ENCODE results near the gene TIE1. TPM values are rescaled to one million over a fixed set of nuclear protein-coding genes. Genes with fewer than 3 reads are reported as not detected.

Gene TIE1
- total RNA-seq, 2 experiments from 2014 or later = 0.45 TPM; not detected in 1

DNA sequence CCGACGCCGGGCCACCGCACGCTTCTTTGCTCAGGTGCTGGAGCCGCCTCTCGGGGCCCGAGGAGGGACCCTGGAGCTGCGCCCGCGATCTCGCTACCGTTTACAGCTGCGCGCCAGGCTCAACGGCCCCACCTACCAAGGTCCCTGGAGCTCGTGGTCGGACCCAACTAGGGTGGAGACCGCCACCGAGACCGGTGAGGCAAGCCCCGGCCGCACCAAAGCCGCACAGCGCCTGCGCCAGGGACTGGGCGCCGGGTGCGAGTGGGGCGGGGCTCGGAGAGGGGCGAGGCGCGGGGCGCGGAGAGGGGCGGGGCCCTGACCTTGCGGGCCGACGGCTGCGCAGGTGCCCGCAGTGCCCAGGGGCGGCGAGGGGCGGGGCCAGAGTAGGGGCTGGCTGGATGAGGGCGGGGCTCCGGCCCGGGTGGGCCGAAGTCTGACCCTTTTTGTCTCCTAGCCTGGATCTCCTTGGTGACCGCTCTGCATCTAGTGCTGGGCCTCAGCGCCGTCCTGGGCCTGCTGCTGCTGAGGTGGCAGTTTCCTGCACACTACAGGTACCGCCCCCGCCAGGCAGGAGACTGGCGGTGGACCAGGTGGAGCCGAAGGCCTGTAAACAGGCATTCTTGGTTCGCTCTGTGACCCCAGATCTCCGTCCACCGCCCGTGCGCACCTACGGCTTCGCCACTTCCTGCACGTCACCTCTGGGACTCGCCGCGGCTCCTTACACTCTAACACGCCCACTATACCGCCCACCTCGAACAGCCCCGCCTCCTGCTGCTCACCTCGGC, 48.2 kb downstream of the TIE1 start:
- Mint-ChIP-seq H3K4me1 (peaks cover 10% of the 10 kb centered on the region), H3K27ac (peak overlapping the region; percentile 77), H3K9me3 (no peaks in the 10 kb centered on the region), H3K36me3 (ENCODE audit: low read depth) (no peaks in the 10 kb centered on the region), H3K27me3 (peaks cover 3% of the 10 kb centered on the region), H3K4me3 (peak overlapping the region; percentile 77)
- peak; percentile 73 for DNase-seq
- ChIA-PET POLR2A (interaction anchor here (0.6 to 1.0 kb wide), 2 partner anchors 10 to 106 kb away, joined by 3 to 4 read pairs; partner anchors contain the start of gene CDC20), CTCF (interaction anchor here (0.6 kb wide), 1 partner anchor 26 kb away, joined by 3 read pairs; no protein-coding TSS in a partner anchor)

DNA sequence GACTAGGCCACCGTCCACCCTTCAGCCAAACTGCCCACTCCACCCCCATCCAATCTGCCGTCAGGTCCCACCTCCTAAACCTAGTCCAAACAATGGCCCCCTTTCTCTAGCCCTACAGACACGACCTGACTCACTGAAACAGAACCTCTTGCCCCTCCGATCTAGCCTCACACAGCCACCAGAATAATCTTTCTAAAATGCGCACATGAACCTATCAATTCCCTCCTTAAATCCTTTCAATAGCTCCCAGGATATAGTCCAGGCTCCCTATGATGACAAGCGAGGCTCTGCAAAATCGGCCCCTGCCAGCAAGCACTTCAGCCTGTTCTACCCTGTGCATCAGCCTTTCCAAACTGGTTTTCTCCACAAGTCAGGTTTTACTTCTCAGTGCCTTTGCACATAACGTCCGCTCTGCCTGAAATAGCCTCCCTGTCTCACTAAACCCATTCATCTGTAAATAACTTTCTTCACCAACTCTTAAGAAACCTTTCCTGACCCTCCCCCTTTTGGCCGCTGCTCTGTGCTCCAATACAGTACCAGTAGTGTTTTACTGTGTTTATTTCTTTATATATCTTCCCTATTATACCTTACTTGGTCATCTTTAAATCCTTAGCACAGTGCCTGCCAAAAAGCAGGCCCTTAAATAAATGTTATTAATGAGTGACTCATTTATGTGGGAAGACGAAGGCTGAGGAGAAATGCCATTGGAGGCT, 49.0 kb downstream of the TIE1 start:
- ChIA-PET POLR2A (no interaction called here), CTCF (no interaction called here)
- Mint-ChIP-seq H3K4me3 (peak overlapping the region; percentile 77), H3K9me3 (no peaks in the 10 kb centered on the region), H3K27ac (peak overlapping the region; percentile 77), H3K36me3 (ENCODE audit: low read depth) (peaks cover 3% of the 10 kb centered on the region), H3K27me3 (peaks cover 3% of the 10 kb centered on the region), H3K4me1 (peaks cover 10% of the 10 kb centered on the region)
- no peak for DNase-seq

DNA sequence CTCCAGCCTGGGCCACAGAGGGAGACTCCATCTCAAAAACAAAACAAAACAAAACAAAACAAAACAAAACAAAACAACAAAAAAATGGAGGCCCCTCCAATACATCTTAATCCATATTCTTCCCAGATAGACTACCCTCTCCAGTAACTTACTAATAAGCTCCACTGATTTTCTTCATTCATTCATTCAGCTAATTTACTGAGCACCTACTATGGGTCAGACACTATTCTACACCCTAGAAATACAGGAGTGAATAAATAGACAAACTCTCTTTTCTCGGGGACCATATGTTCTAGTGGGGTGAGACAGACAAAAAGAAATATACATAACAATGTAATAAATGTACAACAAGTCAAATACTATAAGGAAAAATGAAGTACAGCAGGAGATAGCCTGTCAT, 50.2 kb downstream of the TIE1 start:
- POLR2A ChIA-PET = no interaction called here
- CTCF ChIA-PET = no interaction called here
- H3K4me1 Mint-ChIP-seq = peaks cover 8% of the 10 kb centered on the region
- no peak overlapping the region for H3K4me3 Mint-ChIP-seq
- H3K27ac Mint-ChIP-seq = no peak overlapping the region
- no peaks in the 10 kb centered on the region for H3K9me3 Mint-ChIP-seq
- DNase-seq = no peak
- peaks cover 3% of the 10 kb centered on the region for H3K27me3 Mint-ChIP-seq
- H3K36me3 Mint-ChIP-seq (ENCODE audit: low read depth) = peaks cover 6% of the 10 kb centered on the region

DNA sequence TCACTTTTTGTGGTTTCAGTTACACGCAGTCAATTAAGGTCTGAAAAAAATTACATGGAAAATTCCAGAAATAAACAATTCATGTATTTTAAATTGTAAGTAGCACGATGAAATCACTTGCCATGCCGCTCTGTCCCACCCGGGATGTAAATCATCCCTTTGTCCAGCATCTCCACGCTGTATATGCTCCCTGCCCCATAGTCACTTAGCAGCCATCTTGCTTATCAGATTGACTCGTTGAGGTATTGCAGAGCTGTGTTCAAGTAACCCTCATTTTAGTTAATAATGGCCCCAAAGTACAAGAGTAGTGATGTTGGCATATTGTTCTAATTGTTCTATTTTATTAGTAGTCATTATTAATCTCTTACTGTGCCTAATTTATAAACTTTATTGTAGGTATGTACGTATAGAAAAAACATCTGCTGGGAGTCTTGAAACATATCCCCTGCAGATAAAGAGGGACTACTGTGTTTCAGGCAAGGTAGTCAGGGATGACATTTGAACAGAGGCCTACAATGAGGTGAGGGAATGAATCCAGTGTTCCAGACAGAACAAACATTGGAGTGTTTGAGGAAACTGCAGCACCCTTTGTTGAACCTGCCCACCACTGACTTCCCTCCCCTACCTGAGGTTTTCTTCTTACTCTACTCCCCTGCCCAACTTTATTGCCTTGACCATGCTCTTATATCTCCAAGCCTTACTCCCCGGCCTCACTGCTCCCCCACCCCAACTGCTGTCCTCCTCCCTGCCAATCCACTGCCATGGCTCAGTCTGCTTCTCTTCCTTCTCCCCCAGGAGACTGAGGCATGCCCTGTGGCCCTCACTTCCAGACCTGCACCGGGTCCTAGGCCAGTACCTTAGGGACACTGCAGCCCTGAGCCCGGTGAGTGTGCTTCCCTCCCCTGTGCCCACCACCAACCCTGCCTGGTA, 50.9 kb downstream of the TIE1 start:
- Mint-ChIP-seq H3K27ac (no peak overlapping the region), H3K4me1 (peaks cover 8% of the 10 kb centered on the region), H3K36me3 (ENCODE audit: low read depth) (peaks cover 10% of the 10 kb centered on the region), H3K4me3 (no peak overlapping the region), H3K9me3 (no peaks in the 10 kb centered on the region), H3K27me3 (peaks cover 3% of the 10 kb centered on the region)
- POLR2A ChIA-PET = no interaction called here
- CTCF ChIA-PET = no interaction called here
- no peak for DNase-seq

DNA sequence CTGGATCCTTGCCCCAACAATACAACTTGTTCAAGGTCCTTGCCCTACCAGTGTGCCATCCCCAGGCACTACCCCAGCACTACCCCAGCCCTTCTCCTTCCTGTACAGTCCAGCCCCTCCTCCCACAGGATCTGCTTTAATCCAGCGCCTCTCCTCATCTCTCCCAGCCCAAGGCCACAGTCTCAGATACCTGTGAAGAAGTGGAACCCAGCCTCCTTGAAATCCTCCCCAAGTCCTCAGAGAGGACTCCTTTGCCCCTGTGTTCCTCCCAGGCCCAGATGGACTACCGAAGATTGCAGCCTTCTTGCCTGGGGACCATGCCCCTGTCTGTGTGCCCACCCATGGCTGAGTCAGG, 51.5 kb downstream of the TIE1 start:
- Mint-ChIP-seq H3K27ac (no peak overlapping the region), H3K9me3 (no peaks in the 10 kb centered on the region), H3K36me3 (ENCODE audit: low read depth) (peaks cover 13% of the 10 kb centered on the region), H3K27me3 (no peaks in the 10 kb centered on the region), H3K4me3 (no peak overlapping the region), H3K4me1 (peaks cover 14% of the 10 kb centered on the region)
- POLR2A ChIA-PET = interaction anchor here (0.9 kb wide), 1 partner anchor 38 kb away, joined by 3 read pairs; no protein-coding TSS in a partner anchor
- CTCF ChIA-PET = no interaction called here
- no peak for DNase-seq

DNA sequence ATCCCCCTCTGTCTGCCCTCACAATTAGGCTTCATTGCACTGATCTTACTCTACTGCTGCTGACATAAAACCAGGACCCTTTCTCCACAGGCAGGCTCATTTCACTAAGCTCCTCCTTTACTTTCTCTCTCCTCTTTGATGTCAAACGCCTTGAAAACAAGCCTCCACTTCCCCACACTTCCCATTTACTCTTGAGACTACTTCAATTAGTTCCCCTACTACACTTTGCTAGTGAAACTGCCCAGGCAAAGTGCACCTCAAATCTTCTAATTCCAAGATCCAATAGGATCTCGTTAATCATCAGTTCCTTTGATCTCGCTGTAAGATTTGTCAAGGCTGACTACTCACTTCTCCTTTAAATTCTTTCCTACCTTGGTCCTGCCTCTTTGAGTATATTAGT, 52.1 kb downstream of the TIE1 start:
- Mint-ChIP-seq H3K36me3 (ENCODE audit: low read depth) (peaks cover 13% of the 10 kb centered on the region), H3K9me3 (no peaks in the 10 kb centered on the region), H3K27ac (no peak overlapping the region), H3K4me1 (peaks cover 16% of the 10 kb centered on the region), H3K27me3 (no peaks in the 10 kb centered on the region), H3K4me3 (no peak overlapping the region)
- ChIA-PET CTCF (interaction anchor here (0.5 kb wide), 1 partner anchor 99 kb away, joined by 3 read pairs; no protein-coding TSS in a partner anchor), POLR2A (interaction anchor here (0.9 to 1.3 kb wide), 2 partner anchors 14 to 37 kb away, joined by 3 to 4 read pairs; no protein-coding TSS in a partner anchor)
- no peak for DNase-seq

DNA sequence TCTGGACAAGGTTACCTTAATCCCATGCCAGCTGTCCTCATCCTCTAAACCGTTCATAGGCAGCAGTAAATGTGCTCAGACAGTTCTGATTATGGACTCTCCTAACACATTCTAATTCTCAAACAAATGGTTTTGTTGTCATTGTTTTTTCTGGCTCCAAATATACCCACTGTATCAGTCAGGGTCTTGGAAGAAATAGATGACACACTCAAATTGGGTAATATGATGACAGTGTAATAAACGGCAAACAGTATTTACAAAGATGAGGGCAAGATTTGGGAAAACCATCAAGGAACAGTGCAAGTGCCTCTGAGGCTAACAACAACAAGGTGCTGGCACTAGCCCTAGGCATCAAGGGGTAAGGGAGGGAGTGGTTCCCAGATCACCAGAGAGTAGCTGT, 53.7 kb downstream of the TIE1 start:
- peaks cover 18% of the 10 kb centered on the region for H3K36me3 Mint-ChIP-seq (ENCODE audit: low read depth)
- H3K4me3 Mint-ChIP-seq = no peak overlapping the region
- H3K4me1 Mint-ChIP-seq = peaks cover 22% of the 10 kb centered on the region
- no peak overlapping the region for H3K27ac Mint-ChIP-seq
- H3K9me3 Mint-ChIP-seq = no peaks in the 10 kb centered on the region
- POLR2A ChIA-PET = interaction anchor here (1.3 kb wide), 1 partner anchor 13 kb away, joined by 4 read pairs; no protein-coding TSS in a partner anchor
- CTCF ChIA-PET = no interaction called here
- no peak for DNase-seq
- H3K27me3 Mint-ChIP-seq = no peaks in the 10 kb centered on the region

DNA sequence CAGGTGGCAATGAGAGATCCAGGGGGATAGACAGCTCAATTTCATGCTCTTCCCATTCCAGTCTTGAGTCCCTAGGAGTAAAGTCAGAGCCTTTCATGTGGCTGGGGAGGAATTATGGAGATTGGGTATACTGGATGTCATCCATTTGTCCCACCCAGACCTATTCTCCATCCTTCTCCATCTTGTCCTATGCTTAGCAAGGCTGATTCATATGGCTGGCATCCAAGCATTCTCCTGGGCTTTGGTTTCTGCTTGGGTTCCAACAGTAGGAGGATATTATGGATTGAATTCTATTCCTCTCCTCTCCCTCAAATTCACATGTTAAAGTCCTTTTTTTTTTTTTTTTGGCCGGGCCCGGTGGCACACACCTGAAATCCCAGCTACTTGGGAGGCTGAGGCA, 54.2 kb downstream of the TIE1 start:
- Mint-ChIP-seq H3K27me3 (no peaks in the 10 kb centered on the region), H3K9me3 (no peaks in the 10 kb centered on the region), H3K4me3 (no peak overlapping the region), H3K4me1 (peaks cover 23% of the 10 kb centered on the region), H3K27ac (no peak overlapping the region), H3K36me3 (ENCODE audit: low read depth) (peaks cover 22% of the 10 kb centered on the region)
- DNase-seq = no peak
- ChIA-PET CTCF (interaction anchor here (0.9 kb wide), 1 partner anchor 8 kb away, joined by 4 read pairs; no protein-coding TSS in a partner anchor), POLR2A (interaction anchor here (1.3 kb wide), 1 partner anchor 12 kb away, joined by 6 read pairs; the partner anchor contains the start of gene ELOVL1)

DNA sequence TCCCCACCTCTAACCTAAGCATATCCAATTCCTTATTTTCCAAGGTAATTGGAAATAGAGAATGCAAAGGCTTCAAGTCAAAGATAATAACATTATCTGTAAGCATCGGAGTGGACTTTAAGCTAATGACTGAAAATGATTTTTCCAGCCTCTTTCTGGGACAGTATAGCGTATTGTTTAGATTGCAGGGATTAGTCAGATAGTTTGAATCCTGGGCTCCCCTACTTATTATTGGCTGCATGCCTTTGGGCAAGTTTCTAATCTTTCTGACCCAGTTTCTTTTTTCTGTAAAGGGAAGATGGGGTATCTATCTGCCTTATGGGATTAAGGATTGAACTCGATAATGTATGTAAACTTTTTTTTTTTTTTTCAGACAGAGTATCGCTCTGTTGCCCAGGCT, 56.5 kb downstream of the TIE1 start:
- POLR2A ChIA-PET = interaction anchor here (4.3 kb wide), 1 partner anchor 11 kb away, joined by 73 read pairs; the partner anchor contains the start of gene ELOVL1
- Mint-ChIP-seq H3K4me1 (peaks cover 46% of the 10 kb centered on the region), H3K27ac (no peak overlapping the region), H3K27me3 (no peaks in the 10 kb centered on the region), H3K36me3 (ENCODE audit: low read depth) (peaks cover 45% of the 10 kb centered on the region), H3K4me3 (peak overlapping the region; percentile 98), H3K9me3 (no peaks in the 10 kb centered on the region)
- CTCF ChIA-PET = interaction anchor here (0.8 to 1.2 kb wide), 2 partner anchors 33 to 130 kb away, joined by 3 read pairs; no protein-coding TSS in a partner anchor
- DNase-seq = no peak

DNA sequence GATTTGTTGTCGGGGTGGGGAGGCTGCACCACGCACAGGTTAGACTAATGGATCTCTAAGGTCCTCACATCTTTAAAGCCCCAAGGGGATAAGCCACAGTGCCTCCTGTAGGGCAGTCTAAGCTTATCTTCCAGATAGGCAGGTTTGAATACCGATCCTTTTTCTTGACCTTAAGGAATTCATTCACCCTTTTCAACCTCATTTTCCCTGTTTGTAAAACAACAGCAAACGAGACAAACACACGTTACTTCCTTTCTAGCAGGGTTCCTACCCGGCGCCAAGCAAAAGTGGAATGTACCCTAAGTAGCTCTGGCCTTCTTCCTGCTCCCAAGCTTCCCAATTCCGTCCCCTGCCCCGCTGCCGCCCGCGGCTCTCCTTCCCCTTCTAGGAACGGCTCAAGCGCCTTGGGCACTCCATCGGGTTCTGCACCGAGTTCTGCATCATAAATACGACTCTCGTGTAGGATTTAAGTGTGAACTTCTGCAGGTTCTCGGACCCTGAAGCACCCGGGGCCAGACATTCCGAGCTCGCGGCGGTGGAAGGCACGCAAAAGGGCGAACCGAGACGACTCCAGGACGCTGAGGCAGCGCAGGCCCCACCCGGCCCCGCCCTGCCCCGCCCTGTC, 57.5 kb downstream of the TIE1 start:
- H3K4me1 Mint-ChIP-seq = peaks cover 54% of the 10 kb centered on the region
- DNase-seq = no peak

DNA sequence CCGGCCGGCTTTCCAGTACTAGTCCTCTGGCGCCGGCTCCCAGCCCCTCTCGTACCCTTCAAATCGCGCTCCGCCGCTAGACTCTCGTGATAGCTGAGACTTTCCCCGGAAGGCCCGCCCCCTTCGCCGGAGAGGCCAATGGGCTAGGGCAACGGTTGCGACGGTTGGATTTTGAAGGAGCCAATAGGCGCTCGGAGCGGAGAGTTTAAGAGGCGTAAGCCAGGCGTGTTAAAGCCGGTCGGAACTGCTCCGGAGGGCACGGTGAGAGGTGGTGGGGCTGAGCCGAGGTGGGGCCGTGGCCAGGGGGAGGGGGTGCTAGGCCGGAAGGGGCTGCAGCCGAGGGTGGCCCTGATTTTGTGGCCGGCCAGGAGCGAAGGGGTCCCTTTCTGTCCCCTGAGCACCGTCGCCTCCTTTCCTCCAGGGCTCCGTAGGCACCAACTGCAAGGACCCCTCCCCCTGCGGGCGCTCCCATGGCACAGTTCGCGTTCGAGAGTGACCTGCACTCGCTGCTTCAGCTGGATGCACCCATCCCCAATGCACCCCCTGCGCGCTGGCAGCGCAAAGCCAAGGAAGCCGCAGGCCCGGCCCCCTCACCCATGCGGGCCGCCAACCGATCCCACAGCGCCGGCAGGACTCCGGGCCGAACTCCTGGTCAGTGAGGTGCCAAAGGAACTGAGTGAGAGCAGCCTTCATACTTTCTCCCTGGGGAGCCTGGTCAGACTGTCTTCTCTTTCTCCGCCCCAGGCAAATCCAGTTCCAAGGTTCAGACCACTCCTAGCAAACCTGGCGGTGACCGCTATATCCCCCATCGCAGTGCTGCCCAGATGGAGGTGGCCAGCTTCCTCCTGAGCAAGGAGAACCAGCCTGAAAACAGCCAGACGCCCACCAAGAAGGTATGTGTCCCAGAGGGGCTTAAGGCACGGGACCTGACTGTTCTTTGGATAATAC, 58.2 kb downstream of the TIE1 start, which contains the start of gene CDC20:
CDC20 (plus strand) TSS at position 236 of the 948 bp plus-strand sequence; CDS start at position 471, 235 bp downstream.
- Mint-ChIP-seq H3K27me3 (no peaks in the 10 kb centered on the region), H3K9me3 (no peaks in the 10 kb centered on the region), H3K4me3 (peak within 1 kb of the TSS; percentile 98), H3K4me1 (peaks cover 58% of the 10 kb centered on the region), H3K36me3 (ENCODE audit: low read depth) (peaks cover 63% of the 10 kb centered on the region), H3K27ac (peak within 1 kb of the TSS; percentile 80)
- ChIA-PET POLR2A (interaction anchor here (0.7 to 4.3 kb wide), 17 partner anchors 9 to 676 kb away, joined by 3 to 73 read pairs (median 5); partner anchors contain the start of genes CFAP57, EBNA1BP2, ELOVL1 and HYI), CTCF (interaction anchor here (0.7 to 1.6 kb wide), 7 partner anchors 9 to 881 kb away, joined by 3 to 22 read pairs (median 6); partner anchors contain the start of gene ELOVL1)
- DNase-seq = peak; percentile 100

More for the DNA sequence above, 57.5 kb downstream of the TIE1 start:
- Mint-ChIP-seq H3K4me3 (peak overlapping the region; percentile 98), H3K9me3 (no peaks in the 10 kb centered on the region), H3K27ac (peak overlapping the region; percentile 80), H3K27me3 (no peaks in the 10 kb centered on the region), H3K36me3 (ENCODE audit: low read depth) (peaks cover 55% of the 10 kb centered on the region)
- ChIA-PET CTCF (interaction anchor here (0.7 to 1.6 kb wide), 7 partner anchors 9 to 881 kb away, joined by 3 to 22 read pairs (median 6); partner anchors contain the start of gene ELOVL1), POLR2A (interaction anchor here (0.5 to 4.3 kb wide), 17 partner anchors 9 to 617 kb away, joined by 3 to 73 read pairs (median 5); partner anchors contain the start of genes CFAP57, EBNA1BP2, ELOVL1 and HYI)

Measured in activated CD4-positive, alpha-beta memory T cell treated with anti-CD3 and anti-CD28 coated beads, Interleukin-2, amount 10 ng/mL, durations not matched to agents 7 days and 5 days (primary cell).